Fibroblast of skin of abdomen (primary cell): Measurements from ENCODE around the gene ETV2. TPM values are rescaled to one million over a fixed set of nuclear protein-coding genes. Genes with fewer than 3 reads are reported as not detected.
"Not testable (repeated sequence)": the region's sequence is repeated elsewhere in the genome, so short reads cannot be mapped to it uniquely, and the experiment has no call there.

Experiments
- DNase-seq: peaks from one replicate; pipeline ENCODE4 v3.0.0-alpha.2; 2013
- polyA plus RNA-seq, 2 experiments: library from polyadenylated mRNA; unstranded; fragments of 120-200 nt; gene quantifications; one replicate each; pipeline ENCODE4 v1.2.1, GENCODE V29; 2013; ENCODE audit not compliant: insufficient read length in 2 of 2

ETV2 gene, protein sequence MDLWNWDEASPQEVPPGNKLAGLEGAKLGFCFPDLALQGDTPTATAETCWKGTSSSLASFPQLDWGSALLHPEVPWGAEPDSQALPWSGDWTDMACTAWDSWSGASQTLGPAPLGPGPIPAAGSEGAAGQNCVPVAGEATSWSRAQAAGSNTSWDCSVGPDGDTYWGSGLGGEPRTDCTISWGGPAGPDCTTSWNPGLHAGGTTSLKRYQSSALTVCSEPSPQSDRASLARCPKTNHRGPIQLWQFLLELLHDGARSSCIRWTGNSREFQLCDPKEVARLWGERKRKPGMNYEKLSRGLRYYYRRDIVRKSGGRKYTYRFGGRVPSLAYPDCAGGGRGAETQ
- polyA plus RNA-seq (2013, experiment 1 of 2; ENCODE audit: insufficient read length): 2.4 TPM
- 2.1 TPM for polyA plus RNA-seq (2013, experiment 2 of 2; ENCODE audit: insufficient read length)

GRCh38 chr19:35641515-35642151 is at the start of gene ETV2:
ETV2 (plus strand) TSS chr19:35641745; CDS start chr19:35642461, 716 bp downstream.
- peak; percentile 39 for DNase-seq

DNA sequence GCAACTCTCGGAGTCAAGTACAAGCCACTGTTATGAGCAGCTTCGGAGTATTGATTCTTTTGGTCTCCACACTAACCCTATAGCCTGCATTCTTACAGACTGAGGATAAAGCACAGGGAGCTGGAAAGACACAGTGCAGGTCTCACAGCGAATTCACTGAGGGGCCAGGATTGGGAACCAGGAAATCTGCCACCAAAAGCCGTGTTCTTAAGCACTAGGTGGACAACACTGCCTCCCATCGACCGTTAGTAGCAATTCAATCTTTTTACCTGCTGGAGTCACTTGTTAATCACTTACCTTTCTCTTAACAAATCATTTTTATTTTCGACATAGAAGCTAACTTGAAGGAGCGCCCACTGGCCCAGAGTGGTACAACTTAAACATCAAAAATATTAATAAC is 49.3 kb upstream of the ETV2 start:
- no peak for DNase-seq

DNA sequence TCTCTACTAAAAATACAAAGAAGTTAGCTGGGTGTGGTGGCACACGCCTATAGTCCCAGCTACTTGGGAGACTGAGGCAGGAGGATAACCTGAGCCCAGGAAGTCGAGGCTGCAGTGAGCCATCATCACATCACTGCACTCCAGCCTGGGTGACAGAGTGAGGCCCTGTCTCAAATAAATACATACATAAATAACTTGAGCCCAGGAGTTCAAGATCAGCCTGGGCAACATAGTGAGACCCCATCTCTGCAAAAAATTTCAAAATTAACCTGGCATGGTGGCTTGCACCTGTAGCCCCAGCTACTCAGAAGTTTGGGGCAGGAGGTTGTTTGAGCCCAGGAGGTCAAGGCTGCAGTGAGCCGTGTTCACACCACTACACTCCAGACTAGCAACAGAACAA is 46.5 kb upstream of the ETV2 start:
- not testable (repeated sequence) for DNase-seq

GRCh38 chr19:35595928-35596327 is 45.6 kb upstream of the ETV2 start:
- no peak for DNase-seq

- no peak for DNase-seq
These were observed 45.1 kb upstream of the ETV2 start for GRCh38 chr19:35596366-35596999.

GRCh38 chr19:35601971-35602370 is 39.6 kb upstream of the ETV2 start:
- no peak for DNase-seq

DNA sequence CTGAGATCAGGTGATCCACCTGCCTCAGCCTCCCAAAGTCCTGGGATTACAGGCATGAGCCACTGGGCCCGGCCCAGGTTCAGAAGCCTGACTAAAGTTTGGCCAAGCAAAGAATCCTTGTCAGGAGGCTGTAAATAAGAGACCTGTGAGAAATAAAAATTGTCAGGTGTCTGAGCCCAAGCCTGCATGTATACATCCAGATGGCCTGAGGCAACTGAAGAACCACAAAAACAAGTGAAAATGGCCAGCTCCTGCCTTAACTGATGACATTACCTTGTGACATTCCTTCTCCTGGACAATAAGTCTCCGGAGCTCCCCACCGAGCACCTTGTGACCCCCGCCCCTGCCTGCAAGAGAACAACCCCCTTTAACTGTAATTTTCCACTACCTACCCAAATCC is 37.1 kb upstream of the ETV2 start:
- not testable (repeated sequence) for DNase-seq

DNA sequence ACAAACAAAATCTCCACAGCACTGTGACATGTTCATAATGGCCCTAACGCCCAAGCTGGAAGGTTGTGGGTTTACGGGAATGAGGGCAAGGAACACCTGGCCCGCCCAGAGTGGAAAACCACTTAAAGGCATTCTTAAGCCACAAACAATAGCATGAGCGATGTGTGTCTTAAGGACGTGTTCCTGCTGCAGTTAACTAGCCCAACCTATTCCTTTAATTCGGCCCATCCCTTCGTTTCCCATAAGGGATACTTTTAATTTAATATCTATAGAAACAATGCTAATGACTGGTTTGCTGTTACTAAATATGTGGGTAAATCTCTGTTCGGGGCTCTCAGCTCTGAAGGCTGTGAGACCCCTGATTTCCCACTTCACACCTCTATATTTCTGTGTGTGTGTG is 34.4 kb upstream of the ETV2 start:
- DNase-seq: not testable (repeated sequence)

GRCh38 chr19:35607661-35608060 is 33.9 kb upstream of the ETV2 start:
- DNase-seq: no peak

GRCh38 chr19:35608251-35608650 is 33.3 kb upstream of the ETV2 start:
- DNase-seq: no peak

- DNase-seq: no peak
These were observed 31.6 kb upstream of the ETV2 start for GRCh38 chr19:35609851-35610353.

DNA sequence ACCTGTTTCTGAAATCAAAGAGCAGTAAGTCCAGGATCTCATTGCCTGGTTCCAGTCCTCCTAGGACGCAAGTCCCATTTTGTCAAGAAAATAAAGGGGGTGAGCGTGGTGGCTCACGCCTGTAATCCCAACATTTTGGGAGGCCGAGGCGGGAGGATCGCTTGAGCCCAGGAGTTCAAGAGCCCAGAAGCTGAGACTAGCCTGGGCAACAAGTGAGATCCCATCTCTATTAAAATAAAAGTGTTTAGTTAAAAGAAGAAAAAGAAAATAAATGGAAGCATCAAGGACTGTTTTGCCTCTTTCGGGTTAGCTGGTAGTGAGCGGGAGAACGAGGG is 29.4 kb upstream of the ETV2 start:
- no peak for DNase-seq

DNA sequence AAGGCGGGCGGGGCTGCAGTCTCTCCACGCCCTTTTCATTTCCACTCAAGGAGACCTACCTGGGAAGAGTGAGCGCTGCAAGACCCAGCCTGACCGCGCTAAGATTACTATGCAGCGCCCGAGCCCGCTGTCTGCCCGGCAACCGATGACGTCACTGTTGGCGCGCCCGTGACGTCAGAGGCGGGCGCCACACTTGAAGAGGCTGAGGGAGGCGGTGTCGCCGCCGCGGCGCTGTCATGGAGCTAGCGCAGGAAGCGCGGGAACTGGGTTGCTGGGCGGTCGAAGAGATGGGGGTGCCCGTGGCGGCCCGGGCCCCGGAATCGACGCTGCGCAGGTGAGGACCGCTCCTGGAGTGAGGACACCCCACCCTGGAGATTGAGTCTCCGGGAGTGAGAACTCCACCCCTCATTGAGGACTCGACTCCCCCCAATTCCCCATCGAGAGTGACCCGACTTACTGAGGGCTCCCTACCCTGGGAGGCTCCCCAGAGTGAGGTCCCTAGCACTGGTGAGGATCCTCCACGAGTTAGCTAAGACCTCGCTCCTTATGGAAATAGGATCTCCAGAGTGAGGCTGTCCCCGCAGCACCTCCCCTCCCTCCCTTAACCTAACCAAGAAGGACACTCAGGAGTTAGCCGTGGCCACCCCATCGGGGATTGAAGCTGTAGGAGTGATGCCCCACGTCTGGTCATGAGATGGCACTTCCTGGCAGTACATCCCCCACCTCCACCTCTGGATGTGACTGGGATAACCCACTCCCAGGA is 28.8 kb upstream of the ETV2 start, which contains the start of gene HAUS5:
Gene HAUS5 (plus strand): TSS at position 177 of the 763 bp plus-strand sequence. CDS start 60 bp downstream, at position 237.
- DNase-seq: peak; percentile 91

DNA sequence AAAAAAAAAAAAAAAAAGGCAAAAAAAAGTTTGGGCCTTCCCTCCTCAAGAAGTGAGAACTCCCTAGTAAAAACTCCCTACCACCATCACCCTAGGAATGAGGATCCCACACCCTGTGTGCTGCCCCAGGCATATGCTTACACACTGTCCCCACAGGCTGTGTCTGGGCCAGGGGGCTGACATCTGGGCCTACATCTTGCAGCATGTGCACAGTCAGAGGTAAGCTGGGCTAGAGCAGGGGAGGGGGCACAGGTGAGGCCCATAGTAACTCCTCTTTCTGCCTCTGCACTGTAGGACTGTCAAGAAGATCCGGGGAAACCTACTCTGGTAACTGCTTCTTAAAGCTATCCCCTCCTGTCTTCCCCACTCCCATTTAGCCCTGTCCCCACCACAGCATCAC is 28.0 kb upstream of the ETV2 start:
- no peak for DNase-seq

DNA sequence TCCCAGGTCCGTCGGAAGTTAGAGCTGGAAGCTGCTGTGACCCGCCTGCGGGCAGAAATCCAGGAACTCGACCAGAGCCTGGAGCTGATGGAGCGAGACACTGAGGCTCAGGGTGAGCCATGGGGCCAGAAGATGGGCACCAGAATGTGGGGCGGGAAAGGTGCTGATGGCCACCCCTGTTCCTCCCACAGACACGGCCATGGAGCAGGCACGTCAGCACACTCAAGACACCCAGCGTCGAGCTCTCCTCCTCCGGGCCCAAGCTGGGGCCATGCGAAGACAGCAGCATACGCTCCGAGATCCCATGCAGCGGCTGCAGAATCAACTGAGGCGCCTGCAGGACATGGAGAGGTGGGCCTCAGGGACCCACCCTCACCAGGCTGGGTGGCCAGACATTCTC is 26.5 kb upstream of the ETV2 start:
- no peak for DNase-seq

GRCh38 chr19:35618857-35619256 is 22.7 kb upstream of the ETV2 start:
- DNase-seq: no peak

DNA sequence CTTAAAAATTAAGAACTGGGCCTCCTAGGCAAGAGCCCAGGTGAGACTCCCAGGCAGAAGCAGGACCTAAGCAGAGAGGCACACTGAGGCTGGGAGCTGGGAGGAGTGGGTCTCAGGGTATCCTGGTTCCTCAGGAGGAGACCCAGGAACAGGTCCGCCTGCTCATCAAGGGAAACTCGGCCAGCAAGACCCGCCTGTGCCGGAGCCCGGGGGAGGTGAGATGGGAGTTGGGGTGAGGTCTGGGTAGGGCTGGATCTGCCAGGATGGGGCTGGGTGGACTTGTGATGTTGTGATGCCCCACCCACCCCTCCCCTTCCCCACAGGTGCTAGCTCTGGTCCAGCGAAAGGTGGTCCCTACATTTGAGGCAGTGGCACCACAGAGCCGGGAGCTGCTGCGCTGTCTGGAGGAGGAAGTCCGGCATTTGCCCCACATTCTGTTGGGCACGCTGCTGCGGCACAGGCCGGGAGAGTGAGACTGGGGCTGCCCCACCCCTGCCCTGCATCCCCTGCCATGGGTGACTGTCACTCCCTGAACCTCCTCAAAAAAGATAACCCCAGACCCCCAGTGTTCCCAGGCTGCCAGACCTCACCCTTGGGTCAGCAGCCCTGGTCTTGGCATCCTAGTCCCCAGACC is 22.1 kb upstream of the ETV2 start:
- no peak for DNase-seq

DNA sequence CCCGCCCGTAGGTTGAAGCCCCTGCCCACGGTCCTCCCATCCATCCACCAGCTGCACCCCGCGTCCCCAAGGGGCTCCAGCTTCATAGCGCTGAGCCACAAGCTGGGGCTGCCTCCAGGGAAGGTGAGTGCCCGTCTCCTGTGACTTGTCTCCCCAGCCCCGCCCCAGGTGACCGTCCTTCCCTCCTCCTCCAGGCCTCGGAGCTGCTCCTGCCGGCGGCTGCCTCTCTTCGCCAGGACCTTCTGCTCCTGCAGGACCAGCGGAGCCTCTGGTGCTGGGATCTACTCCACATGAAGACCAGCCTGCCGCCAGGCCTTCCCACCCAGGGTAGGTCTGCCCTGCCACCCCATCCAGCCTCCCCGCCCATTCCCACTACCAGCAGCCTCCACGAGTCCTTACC is 21.5 kb upstream of the ETV2 start:
- no peak for DNase-seq

GRCh38 chr19:35621708-35622107 is 19.8 kb upstream of the ETV2 start:
- DNase-seq: no peak

GRCh38 chr19:35622750-35623149 is 18.8 kb upstream of the ETV2 start:
- no peak for DNase-seq

GRCh38 chr19:35623327-35624010 is 18.1 kb upstream of the ETV2 start:
- no peak for DNase-seq

DNA sequence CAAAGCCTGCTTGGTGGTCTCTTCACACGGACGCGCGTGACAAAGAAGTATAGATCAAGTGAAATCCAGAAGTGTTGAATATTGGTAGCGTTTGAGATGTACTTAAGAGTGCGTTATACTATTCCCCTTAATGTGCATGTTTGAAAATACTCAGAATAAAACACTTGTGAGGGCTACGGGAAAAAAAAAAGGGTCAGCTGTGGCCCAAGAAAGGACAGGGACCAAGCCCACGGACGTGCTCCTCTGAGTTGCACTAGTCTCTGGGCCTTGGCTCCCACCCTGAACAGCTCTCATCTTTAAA is 13.3 kb upstream of the ETV2 start:
- DNase-seq: no peak
